ENCODE results near the gene EZH2.

EZH2 gene

GRCh38 chr7:148884049-148884298 lies at the start of gene EZH2:
Gene EZH2, minus strand, starts transcription at chr7:148884291. Its CDS starts 36,993 bp downstream, at chr7:148847298.
- no peak for DNase-seq (ENCODE audit: low spot score)

DNA sequence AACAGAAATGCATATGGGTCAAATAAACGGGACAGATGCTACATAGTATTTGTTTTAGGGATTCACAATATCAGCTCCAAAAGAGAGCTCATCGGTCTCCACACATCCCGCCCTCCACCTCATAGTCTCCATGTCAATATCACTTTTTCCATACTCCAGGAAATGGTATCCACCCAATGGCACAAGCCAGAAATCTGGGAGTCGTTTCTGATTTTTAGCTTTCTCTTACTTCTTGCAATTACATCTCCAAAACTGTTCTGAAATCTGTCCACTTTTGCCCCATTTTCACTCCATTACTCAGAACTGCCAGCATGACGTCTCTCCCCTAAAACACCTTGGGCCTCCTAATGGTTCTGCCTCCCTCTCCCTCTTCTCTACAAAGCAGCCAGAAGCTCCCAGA lies 47.4 kb upstream of the EZH2 start:
- no peak for DNase-seq (ENCODE audit: low spot score)

GRCh38 chr7:148930335-148930734 lies 46.2 kb upstream of the EZH2 start:
- no peak for DNase-seq (ENCODE audit: low spot score)

- DNase-seq (ENCODE audit: low spot score): no peak
Measured at GRCh38 chr7:148929176-148929575, 45.1 kb upstream of the EZH2 start.

DNA sequence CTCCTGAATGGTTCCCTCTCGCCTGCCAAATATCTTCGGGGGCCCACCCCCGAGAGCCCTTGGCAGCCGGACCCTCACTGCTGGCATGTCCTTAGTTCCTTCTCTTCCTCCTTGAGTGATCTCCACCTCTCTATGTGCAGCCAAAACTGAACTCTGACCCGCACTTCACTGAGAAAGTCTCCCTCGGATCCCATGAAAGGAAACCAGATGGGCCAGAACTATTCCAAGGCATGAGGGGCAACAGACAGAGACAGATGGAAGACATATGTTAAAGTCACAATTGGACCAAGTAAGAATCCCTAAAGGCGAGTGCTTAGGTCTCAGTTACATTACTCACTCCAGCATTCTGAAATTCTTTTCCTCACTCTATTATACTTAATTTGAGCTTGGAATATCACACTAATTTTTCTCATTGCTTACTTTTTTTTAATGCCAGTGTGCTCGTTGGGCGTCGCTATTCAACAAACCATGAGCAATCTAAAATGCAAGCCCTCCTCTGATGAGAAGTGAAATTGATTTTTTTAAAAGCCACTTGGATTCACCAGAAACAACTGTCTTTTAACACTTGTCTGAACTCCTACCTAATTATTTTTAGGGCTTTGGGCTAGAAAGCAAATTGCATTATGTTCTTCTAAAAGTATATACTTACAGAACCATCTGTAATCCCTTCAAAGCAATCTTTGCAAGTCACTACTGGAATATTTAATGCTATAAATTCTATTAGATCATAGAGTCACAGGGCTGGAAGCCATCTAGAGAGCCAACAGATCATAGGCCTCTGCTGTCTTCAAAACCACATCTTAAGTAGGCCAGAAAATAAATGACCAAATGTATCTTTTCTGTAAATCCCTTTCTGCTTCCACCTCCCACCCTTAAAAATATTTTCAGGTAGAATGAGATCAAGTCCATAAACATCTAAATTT lies 43.3 kb upstream of the EZH2 start:
- no peak for DNase-seq (ENCODE audit: low spot score)

DNA sequence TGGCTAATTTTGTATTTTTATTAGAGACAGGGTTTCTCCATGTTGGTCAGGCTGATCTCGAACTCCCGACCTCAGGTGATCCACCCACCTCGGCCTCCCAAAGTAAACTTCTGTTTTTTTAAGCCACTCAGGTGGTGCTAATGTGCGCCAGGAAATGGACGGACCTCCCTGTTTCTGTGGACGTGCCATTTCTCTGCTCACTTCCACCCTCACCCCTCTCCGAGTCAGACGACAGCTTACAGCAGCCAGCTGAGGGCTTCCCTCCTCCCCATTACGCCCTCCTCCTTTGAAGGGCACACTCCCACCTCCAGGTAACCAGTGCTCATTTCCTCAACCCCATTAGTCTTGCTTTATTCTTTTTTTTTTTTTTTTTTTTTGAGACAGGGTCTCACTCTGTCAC lies 41.7 kb upstream of the EZH2 start:
- DNase-seq (ENCODE audit: low spot score): no peak

GRCh38 chr7:148924011-148924410 lies 39.9 kb upstream of the EZH2 start:
- no peak for DNase-seq (ENCODE audit: low spot score)

- DNase-seq (ENCODE audit: low spot score): no peak
Measured at GRCh38 chr7:148921806-148922205, 37.7 kb upstream of the EZH2 start.

- DNase-seq (ENCODE audit: low spot score): no peak
Measured at GRCh38 chr7:148921189-148921588, 37.1 kb upstream of the EZH2 start.

DNA sequence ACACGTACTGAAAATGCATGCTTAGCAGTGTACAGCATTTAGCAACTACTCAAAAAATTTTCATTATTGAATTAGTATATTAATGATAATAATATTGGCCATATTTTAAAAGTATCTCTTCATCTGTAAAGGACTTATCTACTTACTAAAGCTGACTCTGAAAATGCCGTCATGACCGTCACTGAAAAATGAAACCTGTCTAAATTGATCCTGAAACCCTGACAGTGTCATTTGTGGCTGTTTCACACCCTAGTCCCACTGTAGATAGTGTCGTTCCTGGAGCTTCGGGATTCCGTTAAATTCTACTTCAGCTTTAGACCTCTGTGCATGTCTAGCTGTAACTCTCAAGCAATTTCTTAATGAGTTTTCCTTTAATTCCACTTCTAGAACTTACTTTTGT lies 35.8 kb upstream of the EZH2 start:
- no peak for DNase-seq (ENCODE audit: low spot score)

GRCh38 chr7:148918058-148918596 lies 34.0 kb upstream of the EZH2 start:
- DNase-seq (ENCODE audit: low spot score): no peak

- no peak for DNase-seq (ENCODE audit: low spot score)
Measured at GRCh38 chr7:148916186-148916585, 32.1 kb upstream of the EZH2 start.

DNA sequence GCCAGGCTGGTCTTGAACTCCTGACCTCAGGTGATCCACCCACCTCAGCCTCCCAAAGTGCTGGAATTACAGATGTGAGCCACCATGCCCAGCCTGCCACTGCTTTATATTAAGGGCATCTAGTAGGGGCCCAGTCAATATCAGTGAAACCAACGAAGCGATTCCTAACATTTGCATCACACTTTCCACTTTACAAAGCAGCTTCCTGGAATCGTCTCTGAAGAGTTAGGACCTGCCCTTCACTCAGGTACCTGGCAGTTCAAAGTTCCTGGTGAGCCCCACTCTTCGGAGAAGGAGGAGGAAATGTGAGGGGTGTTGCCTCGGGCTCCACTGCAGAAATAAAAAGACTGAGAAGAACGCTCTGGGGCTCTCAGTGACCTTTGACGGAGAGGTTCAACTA lies 31.1 kb upstream of the EZH2 start:
- DNase-seq (ENCODE audit: low spot score): no peak

- DNase-seq (ENCODE audit: low spot score): no peak
Measured at GRCh38 chr7:148914208-148914777, 30.2 kb upstream of the EZH2 start.

- DNase-seq (ENCODE audit: low spot score): no peak
Measured at GRCh38 chr7:148912758-148913541, 28.9 kb upstream of the EZH2 start.

GRCh38 chr7:148912151-148912550 lies 28.1 kb upstream of the EZH2 start:
- DNase-seq (ENCODE audit: low spot score): no peak

- no peak for DNase-seq (ENCODE audit: low spot score)
Measured at GRCh38 chr7:148911626-148912025, 27.5 kb upstream of the EZH2 start.

- no peak for DNase-seq (ENCODE audit: low spot score)
Measured at GRCh38 chr7:148909568-148909967, 25.5 kb upstream of the EZH2 start.

DNA sequence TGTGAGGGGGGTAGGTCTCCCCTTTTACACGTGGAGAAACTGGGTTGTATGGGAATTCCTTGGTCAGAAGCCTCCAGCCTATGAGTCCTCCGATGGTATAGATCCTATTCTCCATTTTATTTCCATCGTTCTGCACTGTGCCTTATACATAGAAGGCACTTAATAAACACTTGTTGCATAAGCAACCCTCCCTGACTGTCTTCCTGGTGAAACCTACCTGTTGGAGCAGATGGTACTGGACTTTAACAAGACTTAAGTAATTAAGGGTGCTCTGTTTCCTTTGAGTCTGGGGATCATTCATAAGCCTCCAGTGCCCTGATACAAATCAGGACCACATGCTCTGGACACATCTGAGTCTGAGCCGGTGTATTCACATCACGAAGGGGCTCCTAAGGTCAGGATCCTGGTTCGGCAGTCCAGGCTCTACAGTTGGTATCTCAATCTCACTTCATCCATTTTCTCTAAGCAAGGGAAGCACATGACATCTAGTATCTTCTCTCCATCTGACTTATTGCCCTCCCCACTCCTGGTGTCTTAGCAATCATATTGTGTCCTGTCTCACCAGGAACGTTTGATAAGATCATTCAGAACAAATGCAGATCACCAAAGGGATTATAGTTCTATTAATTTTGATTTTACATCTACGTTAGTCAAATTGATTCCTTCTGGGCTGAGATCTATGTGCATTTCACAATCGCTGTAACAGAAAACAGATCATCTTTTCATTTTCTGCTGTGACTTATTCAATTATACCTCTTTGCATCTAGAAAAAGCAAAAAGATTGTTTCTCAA lies 22.8 kb upstream of the EZH2 start:
- no peak for DNase-seq (ENCODE audit: low spot score)

DNA sequence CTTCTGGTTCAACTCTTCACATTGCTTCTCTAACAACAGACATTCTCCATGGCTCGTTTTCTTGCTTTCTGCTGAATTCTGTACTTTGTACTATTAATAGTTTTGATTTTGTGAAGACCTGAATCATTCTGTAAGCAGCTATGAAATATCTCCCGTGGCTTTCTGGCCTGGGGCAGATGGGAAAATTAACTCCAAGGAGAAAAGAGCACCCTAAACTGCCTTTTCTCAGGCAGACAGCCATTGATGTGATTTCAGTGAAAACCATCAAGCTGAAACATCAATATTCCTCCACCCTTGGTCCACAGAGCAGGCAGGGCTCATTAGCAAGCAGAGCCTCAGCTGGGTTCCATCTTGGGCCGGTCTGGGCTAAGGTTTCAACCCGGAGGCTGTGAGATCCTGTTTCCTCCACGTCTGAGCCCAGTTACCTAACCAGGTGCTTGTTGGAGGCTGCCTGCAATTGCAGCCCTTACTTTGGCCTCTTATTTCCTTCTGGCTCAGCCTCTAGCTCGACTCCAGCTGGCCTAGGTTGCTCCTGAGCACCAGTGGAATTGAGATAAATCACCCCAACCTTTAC lies 21.1 kb upstream of the EZH2 start:
- DNase-seq (ENCODE audit: low spot score): no peak

GRCh38 chr7:148903504-148903903 lies 19.4 kb upstream of the EZH2 start:
- DNase-seq (ENCODE audit: low spot score): no peak

GRCh38 chr7:148901178-148901577 lies 17.1 kb upstream of the EZH2 start:
- DNase-seq (ENCODE audit: low spot score): no peak

Measured in putamen (tissue), 1 donor.